Neural progenitor cell (in vitro differentiated cells): ENCODE results near the gene GALNTL6. TPM values are rescaled to one million over a fixed set of nuclear protein-coding genes. Genes with fewer than 3 reads are reported as not detected.

Experiments used
- DNase-seq: peaks from one replicate; pipeline ENCODE4 v3.0.0-alpha.2; 2016; ENCODE audit warnings: low spot score
- H2AFZ ChIP-seq: fragments of 200-600 bp; sonication (generic); replicated peaks from 2 replicates; pipeline ENCODE4 v1.6.1; 2016; ENCODE audit warnings: antibody characterized with exemption
- H3F3A ChIP-seq: fragments of 200-600 bp; sonication (generic); 2 replicates; pipeline ENCODE4 v1.6.1; 2016; ENCODE audit warnings: antibody characterized with exemption, low read depth
- H3K27ac ChIP-seq: fragments of 200-600 bp; sonication (generic); 2 replicates; pipeline ENCODE4 v1.5.1; 2016; ENCODE audit warnings: mild to moderate bottlenecking
- H3K27me3 ChIP-seq: fragments of 200-600 bp; sonication (generic); 2 replicates; pipeline ENCODE4 v1.6.1; 2016; ENCODE audit warnings: mild to moderate bottlenecking, moderate library complexity
- H3K36me3 ChIP-seq: fragments of 200-600 bp; sonication (generic); 2 replicates; pipeline ENCODE4 v1.5.1; 2016
- H3K4me1 ChIP-seq: fragments of 200-600 bp; sonication (generic); 2 replicates; pipeline ENCODE4 v1.6.1; 2016; ENCODE audit warnings: mixed run types
- H3K4me2 ChIP-seq: fragments of 200-600 bp; sonication (generic); 2 replicates; pipeline ENCODE4 v1.6.1; 2016
- H3K4me3 ChIP-seq: fragments of 200-600 bp; sonication (generic); 2 replicates; pipeline ENCODE4 v1.5.1; 2016
- H3K79me2 ChIP-seq: fragments of 200-600 bp; sonication (generic); 2 replicates; pipeline ENCODE4 v1.6.1; 2016; ENCODE audit warnings: low read depth
- H3K9ac ChIP-seq: fragments of 200-600 bp; sonication (generic); 2 replicates; pipeline ENCODE4 v1.6.1; 2016
- H3K9me3 ChIP-seq: fragments of 200-600 bp; sonication (generic); 2 replicates; pipeline ENCODE4 v1.5.1; 2016; ENCODE audit warnings: low read depth
- H4K20me1 ChIP-seq: fragments of 200-600 bp; sonication (generic); 2 replicates; pipeline ENCODE4 v1.6.1; 2016; ENCODE audit warnings: low read depth
- H3K27ac Mint-ChIP-seq: 3 replicates; pipeline ENCODE4 v1.8.0; 2021; ENCODE audit warnings: mixed read lengths
- H3K27me3 Mint-ChIP-seq: 2 replicates; pipeline ENCODE4 v1.8.0; 2022; ENCODE audit warnings: low read depth, mild to moderate bottlenecking, inconsistent platforms, moderate library complexity, mixed read lengths; ENCODE audit not compliant: insufficient read depth
- H3K36me3 Mint-ChIP-seq: 3 replicates; pipeline ENCODE4 v1.8.0; 2021; ENCODE audit warnings: mixed read lengths
- H3K4me1 Mint-ChIP-seq: 3 replicates; pipeline ENCODE4 v1.8.0; 2021; ENCODE audit warnings: mixed read lengths
- H3K4me3 Mint-ChIP-seq: 3 replicates; pipeline ENCODE4 v1.8.0; 2021; ENCODE audit warnings: mild to moderate bottlenecking, moderate library complexity, mixed read lengths
- H3K9me3 Mint-ChIP-seq: 3 replicates; pipeline ENCODE4 v1.8.0; 2020; ENCODE audit warnings: mixed read lengths
- EZH2 ChIP-seq: fragments of 200-600 bp; sonication (generic); IDR thresholded peaks from 2 replicates; pipeline ENCODE4 v1.6.1; 2017; ENCODE audit warnings: antibody characterized with exemption, mild to moderate bottlenecking, moderate library complexity
- EZH2phosphoT487 ChIP-seq: fragments of 200-600 bp; sonication (generic); IDR thresholded peaks from 2 replicates; pipeline ENCODE4 v1.6.1; 2017; ENCODE audit warnings: antibody characterized with exemption
- total RNA-seq: library from RNA; depleted of rRNA; stranded (reverse); fragments of >200 nt; gene quantifications from 2 replicates; pipeline ENCODE4 v1.2.3, GENCODE V29; 2015; ENCODE audit warnings: low replicate concordance
- TF ChIP-seq, protein P1 (sequence below): fragments of 200-600 bp; sonication (generic); IDR thresholded peaks from 2 replicates; pipeline ENCODE4 v1.5.1; 2017; ENCODE audit warnings: antibody characterized with exemption, mild to moderate bottlenecking

GALNTL6 gene
- total RNA-seq, 1 donor from 2014 or later: 0.15 TPM

DNA sequence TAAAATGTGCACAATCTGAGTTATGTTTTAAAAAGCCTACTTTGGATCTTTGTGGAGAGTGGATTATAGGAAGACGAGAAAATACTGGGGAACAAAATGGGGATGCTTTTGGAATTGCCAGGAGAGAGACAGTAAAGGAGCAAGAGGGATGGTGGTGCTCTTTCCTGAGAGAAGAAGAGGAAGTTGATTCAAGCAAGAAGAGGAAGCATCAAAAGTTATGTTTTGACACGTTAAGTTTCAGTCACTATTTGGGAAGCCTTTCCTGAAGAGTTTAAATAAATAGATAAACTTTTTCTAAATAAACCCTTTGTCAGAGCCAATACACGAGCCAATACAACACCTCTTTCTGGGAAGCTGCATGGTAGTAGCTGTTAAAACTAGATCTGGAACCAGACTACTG, 394.1 kb downstream of the GALNTL6 start:
- no peaks in the 10 kb centered on the region for H3K9me3 Mint-ChIP-seq
- no peaks in the 10 kb centered on the region for H3K27me3 Mint-ChIP-seq
- H3K4me3 Mint-ChIP-seq: no peak overlapping the region
- Histone ChIP-seq H3K4me3 (no peak overlapping the region), H3K27ac (no peak overlapping the region), H3K9me3 (no peaks in the 10 kb centered on the region), H3K9ac (no peak overlapping the region), H3K36me3 (no peaks in the 10 kb centered on the region), H3K27me3 (no peaks in the 10 kb centered on the region), H3K4me1 (no peaks in the 10 kb centered on the region), H3K79me2 (no peaks in the 10 kb centered on the region), H4K20me1 (no peaks in the 10 kb centered on the region), H2AFZ (no peak overlapping the region), H3F3A (no peaks in the 10 kb centered on the region), H3K4me2 (no peak overlapping the region)
- TF ChIP-seq EZH2phosphoT487 (no peak), EZH2 (no peak)
- TF ChIP-seq, protein P1, sequence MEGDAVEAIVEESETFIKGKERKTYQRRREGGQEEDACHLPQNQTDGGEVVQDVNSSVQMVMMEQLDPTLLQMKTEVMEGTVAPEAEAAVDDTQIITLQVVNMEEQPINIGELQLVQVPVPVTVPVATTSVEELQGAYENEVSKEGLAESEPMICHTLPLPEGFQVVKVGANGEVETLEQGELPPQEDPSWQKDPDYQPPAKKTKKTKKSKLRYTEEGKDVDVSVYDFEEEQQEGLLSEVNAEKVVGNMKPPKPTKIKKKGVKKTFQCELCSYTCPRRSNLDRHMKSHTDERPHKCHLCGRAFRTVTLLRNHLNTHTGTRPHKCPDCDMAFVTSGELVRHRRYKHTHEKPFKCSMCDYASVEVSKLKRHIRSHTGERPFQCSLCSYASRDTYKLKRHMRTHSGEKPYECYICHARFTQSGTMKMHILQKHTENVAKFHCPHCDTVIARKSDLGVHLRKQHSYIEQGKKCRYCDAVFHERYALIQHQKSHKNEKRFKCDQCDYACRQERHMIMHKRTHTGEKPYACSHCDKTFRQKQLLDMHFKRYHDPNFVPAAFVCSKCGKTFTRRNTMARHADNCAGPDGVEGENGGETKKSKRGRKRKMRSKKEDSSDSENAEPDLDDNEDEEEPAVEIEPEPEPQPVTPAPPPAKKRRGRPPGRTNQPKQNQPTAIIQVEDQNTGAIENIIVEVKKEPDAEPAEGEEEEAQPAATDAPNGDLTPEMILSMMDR: no peak
- no peak overlapping the region for H3K27ac Mint-ChIP-seq
- H3K4me1 Mint-ChIP-seq: peaks cover 3% of the 10 kb centered on the region
- H3K36me3 Mint-ChIP-seq: no peaks in the 10 kb centered on the region
- DNase-seq: no peak

DNA sequence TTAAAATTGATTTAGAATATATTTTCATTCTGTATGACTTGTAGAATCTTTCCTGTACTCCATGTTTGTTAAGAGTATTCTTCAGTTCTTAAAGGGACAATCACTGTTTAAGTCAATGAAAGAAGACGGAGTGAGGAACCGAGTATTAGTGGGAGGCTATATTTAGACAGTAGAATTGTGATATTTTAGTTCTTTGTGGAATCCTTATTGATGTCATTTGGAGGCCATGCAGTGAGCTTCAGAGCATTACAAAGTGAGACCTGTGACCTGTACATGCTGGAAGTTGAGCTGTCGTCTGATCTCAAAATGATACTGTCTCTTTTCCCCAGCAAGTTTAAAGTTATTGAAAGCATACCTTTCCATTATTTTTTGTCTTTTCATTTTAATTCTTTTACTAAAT, 394.7 kb downstream of the GALNTL6 start:
- H3K4me3 ChIP-seq: no peak overlapping the region
- no peaks in the 10 kb centered on the region for H4K20me1 ChIP-seq
- Mint-ChIP-seq H3K4me1 (peaks cover 3% of the 10 kb centered on the region), H3K9me3 (no peaks in the 10 kb centered on the region), H3K36me3 (no peaks in the 10 kb centered on the region), H3K27me3 (no peaks in the 10 kb centered on the region), H3K4me3 (no peak overlapping the region), H3K27ac (no peak overlapping the region)
- H3K79me2 ChIP-seq: no peaks in the 10 kb centered on the region
- no peaks in the 10 kb centered on the region for H3K27me3 ChIP-seq
- TF ChIP-seq, protein P1: no peak
- TF ChIP-seq EZH2phosphoT487 (no peak), EZH2 (no peak)
- H3F3A ChIP-seq: no peaks in the 10 kb centered on the region
- no peak overlapping the region for H3K27ac ChIP-seq
- H3K36me3 ChIP-seq: no peaks in the 10 kb centered on the region
- H3K9me3 ChIP-seq: no peaks in the 10 kb centered on the region
- H3K4me1 ChIP-seq: no peaks in the 10 kb centered on the region
- no peak overlapping the region for H3K4me2 ChIP-seq
- no peak overlapping the region for H3K9ac ChIP-seq
- no peak for DNase-seq
- no peak overlapping the region for H2AFZ ChIP-seq

DNA sequence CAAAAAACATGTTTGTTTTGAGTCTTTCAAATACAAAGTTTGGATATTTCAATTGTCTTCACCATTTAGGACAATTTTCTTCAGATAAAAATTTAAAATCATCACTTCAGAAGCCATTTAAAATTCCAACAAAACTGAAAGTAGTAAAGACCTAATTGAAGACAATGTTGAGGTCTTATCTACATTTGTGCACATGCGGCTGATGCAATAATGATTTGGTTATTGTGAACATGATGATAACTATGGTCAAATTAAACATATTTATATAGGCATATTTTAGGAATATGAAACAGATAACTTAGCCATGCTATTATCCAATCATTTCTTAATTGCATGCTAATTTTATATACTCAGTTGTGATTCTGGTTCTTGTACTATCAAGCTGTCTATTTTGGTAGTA, 407.5 kb downstream of the GALNTL6 start:
- Mint-ChIP-seq H3K4me3 (no peak overlapping the region), H3K9me3 (no peaks in the 10 kb centered on the region), H3K36me3 (no peaks in the 10 kb centered on the region), H3K4me1 (no peaks in the 10 kb centered on the region), H3K27me3 (no peaks in the 10 kb centered on the region), H3K27ac (no peak overlapping the region)
- Histone ChIP-seq H3K9ac (no peak overlapping the region), H3K4me2 (no peak overlapping the region), H3K36me3 (no peaks in the 10 kb centered on the region), H3K27ac (no peak overlapping the region), H2AFZ (no peak overlapping the region), H3K79me2 (no peaks in the 10 kb centered on the region), H3K27me3 (no peaks in the 10 kb centered on the region), H3K4me1 (peaks cover 6% of the 10 kb centered on the region), H3K9me3 (no peaks in the 10 kb centered on the region), H3K4me3 (no peak overlapping the region), H4K20me1 (no peaks in the 10 kb centered on the region), H3F3A (no peaks in the 10 kb centered on the region)
- TF ChIP-seq EZH2 (no peak), EZH2phosphoT487 (no peak)
- TF ChIP-seq, protein P1: no peak
- no peak for DNase-seq

DNA sequence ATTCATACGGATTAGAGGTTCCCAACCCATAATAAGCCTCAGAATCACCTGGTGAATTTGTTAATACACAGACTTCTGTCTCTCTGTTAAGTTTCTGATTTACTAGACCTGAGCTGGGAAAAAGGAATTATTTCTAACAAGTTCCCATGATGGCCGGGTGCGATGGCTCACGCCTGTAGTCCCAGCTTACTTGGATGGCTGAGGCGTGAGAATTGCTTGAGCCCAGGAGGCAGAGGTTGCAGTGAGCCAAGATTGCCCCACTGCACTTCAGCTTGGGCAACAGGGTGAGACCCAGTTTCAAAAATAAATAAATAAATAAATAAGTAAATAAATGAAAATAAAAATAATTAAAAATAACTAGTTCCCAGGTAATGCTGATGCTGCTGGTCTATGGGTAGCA, 412.3 kb downstream of the GALNTL6 start:
- H3K4me1 ChIP-seq: no peaks in the 10 kb centered on the region
- no peak overlapping the region for H3K27ac ChIP-seq
- no peak overlapping the region for H3K4me3 ChIP-seq
- H3K9me3 ChIP-seq: no peaks in the 10 kb centered on the region
- H4K20me1 ChIP-seq: no peaks in the 10 kb centered on the region
- no peak for TF ChIP-seq EZH2phosphoT487
- no peak for TF ChIP-seq EZH2
- TF ChIP-seq, protein P1: no peak
- H3K79me2 ChIP-seq: no peaks in the 10 kb centered on the region
- no peaks in the 10 kb centered on the region for H3F3A ChIP-seq
- no peak overlapping the region for H3K4me2 ChIP-seq
- H3K9ac ChIP-seq: no peak overlapping the region
- H3K4me3 Mint-ChIP-seq: no peak overlapping the region
- H2AFZ ChIP-seq: no peak overlapping the region
- no peak overlapping the region for H3K27ac Mint-ChIP-seq
- no peak for DNase-seq
- H3K36me3 ChIP-seq: no peaks in the 10 kb centered on the region
- no peaks in the 10 kb centered on the region for H3K36me3 Mint-ChIP-seq
- no peaks in the 10 kb centered on the region for H3K4me1 Mint-ChIP-seq
- H3K27me3 Mint-ChIP-seq: no peaks in the 10 kb centered on the region
- no peaks in the 10 kb centered on the region for H3K27me3 ChIP-seq
- H3K9me3 Mint-ChIP-seq: no peaks in the 10 kb centered on the region
